Neuronal stem cell (in vitro differentiated cells): ENCODE data around the gene CCDC15.

ENCODE experiments used
- DNase-seq: peaks from one replicate; pipeline ENCODE4 v3.0.0-alpha.2; 2013; ENCODE audit warnings: low spot score
- H2AFZ ChIP-seq: one replicate; pipeline ENCODE4 v1.6.1; 2013; ENCODE audit warnings: mild to moderate bottlenecking, low read length, inconsistent platforms
- H2AK5ac ChIP-seq: 2 replicates; pipeline ENCODE4 v1.6.1; 2013; ENCODE audit warnings: low read depth, mild to moderate bottlenecking, inconsistent platforms, low read length, moderate library complexity, mixed read lengths
- H2BK120ac ChIP-seq: 2 replicates; pipeline ENCODE4 v1.6.1; 2013; ENCODE audit warnings: low read depth, mild to moderate bottlenecking, inconsistent platforms, low read length, moderate library complexity, mixed read lengths
- H2BK12ac ChIP-seq: one replicate; pipeline ENCODE4 v1.6.1; 2013; ENCODE audit warnings: low read length, inconsistent platforms
- H2BK15ac ChIP-seq: 2 replicates; pipeline ENCODE4 v1.6.1; 2013; ENCODE audit warnings: mild to moderate bottlenecking, low read length, inconsistent platforms, mixed read lengths
- H2BK5ac ChIP-seq: one replicate; pipeline ENCODE4 v1.6.1; 2013; ENCODE audit warnings: inconsistent platforms, mild to moderate bottlenecking, low read length, moderate library complexity
- H3K14ac ChIP-seq: one replicate; pipeline ENCODE4 v1.6.1; 2013; ENCODE audit warnings: low read length, inconsistent platforms
- H3K18ac ChIP-seq: 2 replicates; pipeline ENCODE4 v1.6.1; 2013; ENCODE audit warnings: low read length, inconsistent platforms
- H3K23ac ChIP-seq: 2 replicates; pipeline ENCODE4 v1.6.1; 2013; ENCODE audit warnings: low read depth, mild to moderate bottlenecking, mixed read lengths, low read length, inconsistent platforms; ENCODE audit not compliant: poor library complexity
- H3K27ac ChIP-seq: replicated peaks from 3 replicates; pipeline ENCODE4 v1.5.1; 2013; ENCODE audit warnings: low read length, inconsistent platforms
- H3K27me3 ChIP-seq, 3 experiments: 2 replicates each; pipeline ENCODE4 v1.6.1; 2013; ENCODE audit warnings: low read length in 3 of 3, mild to moderate bottlenecking in 2 of 3, inconsistent platforms in 1 of 3, low read depth in 1 of 3, mixed read lengths in 1 of 3, moderate library complexity in 1 of 3; ENCODE audit not compliant: control insufficient read depth in 3 of 3, insufficient read depth in 3 of 3
- H3K36me3 ChIP-seq, 2 donors: replicated peaks in 1 of 2; 2 replicates each; pipeline ENCODE4 v1.6.1; 2013; ENCODE audit warnings: low read length in 2 of 2; ENCODE audit not compliant: control insufficient read depth in 2 of 2, insufficient read depth in 2 of 2
- H3K4ac ChIP-seq: 2 replicates; pipeline ENCODE4 v1.6.1; 2013; ENCODE audit warnings: inconsistent platforms, mild to moderate bottlenecking, low read length, moderate library complexity
- H3K4me1 ChIP-seq, 2 donors: 1 replicate in 1 of 2; 2 replicates in 1 of 2; pipeline ENCODE4 v1.6.1; 2013; ENCODE audit warnings: low read length in 2 of 2, low read depth in 1 of 2; ENCODE audit not compliant: control insufficient read depth in 2 of 2, insufficient read depth in 1 of 2
- H3K4me2 ChIP-seq: one replicate; pipeline ENCODE4 v1.6.1; 2013; ENCODE audit warnings: mild to moderate bottlenecking, low read length, inconsistent platforms; ENCODE audit not compliant: insufficient read depth, poor library complexity, severe bottlenecking
- H3K4me3 ChIP-seq, 2 donors: 2 replicates each; pipeline ENCODE4 v1.5.1; 2013; ENCODE audit warnings: low read length in 2 of 2, mild to moderate bottlenecking in 2 of 2, inconsistent platforms in 1 of 2, moderate library complexity in 1 of 2
- H3K79me1 ChIP-seq: one replicate; pipeline ENCODE4 v1.6.1; 2013; ENCODE audit warnings: low read depth, mild to moderate bottlenecking, inconsistent platforms, low read length, moderate library complexity
- H3K9ac ChIP-seq: one replicate; pipeline ENCODE4 v1.6.1; 2013; ENCODE audit warnings: mild to moderate bottlenecking, low read depth, low read length, inconsistent platforms; ENCODE audit not compliant: poor library complexity
- H3K9me3 ChIP-seq, 2 donors: replicated peaks in 1 of 2; 2 replicates each; pipeline versions ENCODE3 to v1.6.1; 2013; ENCODE audit warnings: low read length in 2 of 2, mild to moderate bottlenecking in 2 of 2, inconsistent platforms in 1 of 2, low read depth in 1 of 2, mixed read lengths in 1 of 2, moderate library complexity in 1 of 2; ENCODE audit not compliant: control insufficient read depth in 2 of 2, insufficient read depth in 1 of 2
- H4K8ac ChIP-seq: one replicate; pipeline ENCODE4 v1.6.1; 2013; ENCODE audit warnings: low read depth, mild to moderate bottlenecking, inconsistent platforms, low read length, moderate library complexity
- H4K91ac ChIP-seq: one replicate; pipeline ENCODE4 v1.6.1; 2013; ENCODE audit warnings: low read length, low read depth, mild to moderate bottlenecking, inconsistent platforms; ENCODE audit not compliant: poor library complexity
- WGBS, 2 donors: extraction: QIAGEN DNeasy Blood & Tissue Kit; methylation state at CpG; one replicate each; pipeline ENCODE4 v1.1.7; 2013; ENCODE audit warnings: missing lambda C conversion rate in 2 of 2, mixed read lengths in 1 of 2; ENCODE audit not compliant: insufficient read length in 2 of 2, insufficient replicate concordance in 1 of 2; ENCODE audit errors: extremely low coverage in 2 of 2; 5-methylcytosine and 5-hydroxymethylcytosine counted together

CCDC15 gene

GRCh38 chr11:125005491-125005890 lies 51.5 kb downstream of the CCDC15 start:
- no CpG with 5 or more reads among the region's 2 CpGs for WGBS, 2 donors
- Histone ChIP-seq H3K27ac (no peak overlapping the region), H3K4me3 (no peak overlapping the region), H3K9me3 (peaks cover 0 to 16% of the 10 kb centered on the region in 2 donors), H3K14ac (no peak overlapping the region), H3K18ac (no peak overlapping the region), H2BK120ac (no peak overlapping the region), H3K79me1 (no peaks in the 10 kb centered on the region), H3K36me3 (peaks cover 0 to 16% of the 10 kb centered on the region in 2 donors), H2BK15ac (no peak overlapping the region), H3K23ac (no peak overlapping the region), H3K27me3 (no peaks in the 10 kb centered on the region), H3K4me2 (no peak overlapping the region), H2BK5ac (no peak overlapping the region), H2AK5ac (no peak overlapping the region), H3K9ac (no peak overlapping the region), H2AFZ (no peak overlapping the region), H4K8ac (no peak overlapping the region), H3K4ac (no peak overlapping the region), H3K4me1 (no peaks in the 10 kb centered on the region), H4K91ac (no peak overlapping the region), H2BK12ac (no peak overlapping the region)
- no peak for DNase-seq

- DNase-seq: no peak
Observed at GRCh38 chr11:125016413-125016812, 62.4 kb downstream of the CCDC15 start.

GRCh38 chr11:125020342-125020741 lies 66.3 kb downstream of the CCDC15 start:
- WGBS, 2 donors: no CpG with 5 or more reads among the region's 2 CpGs
- no peak overlapping the region for H3K14ac ChIP-seq

More at GRCh38 chr11:125016413-125016812, 62.4 kb downstream of the CCDC15 start:
- no peak overlapping the region for H2BK12ac ChIP-seq
- H4K8ac ChIP-seq: no peak overlapping the region
- H2AFZ ChIP-seq: no peak overlapping the region
- no peak overlapping the region for H3K23ac ChIP-seq
- no peak overlapping the region for H2BK15ac ChIP-seq
- H2BK120ac ChIP-seq: no peak overlapping the region
- H3K18ac ChIP-seq: no peak overlapping the region
- no peak overlapping the region for H3K9ac ChIP-seq
- no peak overlapping the region for H4K91ac ChIP-seq
- peaks cover 0 to 10% of the 10 kb centered on the region in 2 donors for H3K9me3 ChIP-seq
- no peaks in the 10 kb centered on the region for H3K4me1 ChIP-seq
- no peak overlapping the region for H2BK5ac ChIP-seq
- H3K4me2 ChIP-seq: no peak overlapping the region
- H3K4ac ChIP-seq: no peak overlapping the region
- H2AK5ac ChIP-seq: no peak overlapping the region
- H3K14ac ChIP-seq: no peak overlapping the region
- no peak overlapping the region for H3K4me3 ChIP-seq
- no peaks in the 10 kb centered on the region for H3K79me1 ChIP-seq
- H3K27ac ChIP-seq: no peak overlapping the region
- no peaks in the 10 kb centered on the region for H3K27me3 ChIP-seq
- H3K36me3 ChIP-seq: no peaks in the 10 kb centered on the region

DNA sequence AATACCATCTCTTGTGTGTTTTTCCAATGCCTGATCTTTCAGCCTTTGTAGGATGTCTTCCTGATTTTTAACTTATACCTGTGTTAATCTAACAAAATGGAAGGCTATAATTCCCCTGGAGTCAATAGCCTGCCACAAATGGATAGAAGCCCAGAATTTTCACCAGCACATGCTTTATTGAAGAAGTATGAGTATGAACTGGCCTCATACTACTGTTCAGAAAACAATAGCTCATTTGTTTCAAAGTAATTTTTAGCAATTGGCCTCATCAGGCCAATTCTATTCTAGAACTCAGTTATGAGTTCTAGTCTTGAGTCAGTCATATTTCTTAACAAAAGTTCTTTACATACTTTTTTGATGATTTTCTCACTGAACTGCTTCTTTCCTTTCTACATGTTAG lies 68.5 kb downstream of the CCDC15 start:
- Histone ChIP-seq H2BK5ac (no peak overlapping the region), H2AK5ac (no peak overlapping the region), H3K23ac (no peak overlapping the region), H3K4ac (no peak overlapping the region), H2BK120ac (no peak overlapping the region), H4K8ac (no peak overlapping the region), H3K9ac (no peak overlapping the region), H3K4me2 (no peak overlapping the region), H3K18ac (no peak overlapping the region), H2BK12ac (no peak overlapping the region), H2BK15ac (no peak overlapping the region), H3K9me3 (peaks cover 0 to 2% of the 10 kb centered on the region in 2 donors), H2AFZ (no peak overlapping the region), H3K4me3 (no peak overlapping the region), H3K79me1 (no peaks in the 10 kb centered on the region), H3K27me3 (no peaks in the 10 kb centered on the region), H3K36me3 (no peaks in the 10 kb centered on the region), H3K27ac (no peak overlapping the region), H4K91ac (no peak overlapping the region), H3K14ac (no peak overlapping the region), H3K4me1 (peaks cover 0 to 3% of the 10 kb centered on the region in 2 donors)
- no peak for DNase-seq

More at GRCh38 chr11:125020342-125020741, 66.3 kb downstream of the CCDC15 start:
- Histone ChIP-seq H4K8ac (no peak overlapping the region), H3K9ac (no peak overlapping the region), H3K9me3 (peaks cover 0 to under 1% of the 10 kb centered on the region in 2 donors), H2BK12ac (no peak overlapping the region), H3K4me3 (no peak overlapping the region), H2AK5ac (no peak overlapping the region), H3K27me3 (no peaks in the 10 kb centered on the region), H2AFZ (no peak overlapping the region), H3K4ac (no peak overlapping the region), H3K27ac (no peak overlapping the region), H3K79me1 (no peaks in the 10 kb centered on the region), H2BK5ac (no peak overlapping the region), H3K18ac (no peak overlapping the region), H4K91ac (no peak overlapping the region), H2BK15ac (no peak overlapping the region), H3K4me1 (no peaks in the 10 kb centered on the region), H3K4me2 (no peak overlapping the region), H2BK120ac (no peak overlapping the region), H3K23ac (no peak overlapping the region), H3K36me3 (no peaks in the 10 kb centered on the region)
- DNase-seq: no peak
